Fibroblast of villous mesenchyme (primary cell): ENCODE results near the gene KRT14. TPM values are rescaled to one million over a fixed set of nuclear protein-coding genes. Genes with fewer than 3 reads are reported as not detected.

Source experiments
- DNase-seq: peaks from one replicate; pipeline ENCODE4 v3.0.0-alpha.2; 2010; ENCODE audit warnings: low read depth
- H3K4me3 ChIP-seq: 2 replicates; pipeline ENCODE4 v1.5.1; 2011; ENCODE audit warnings: low read depth, mild to moderate bottlenecking, low read length
- total RNA-seq: library from RNA; depleted of rRNA; stranded (reverse); fragments of >200 nt; gene quantifications from 2 replicates; pipeline ENCODE4 v1.2.3, GENCODE V29; 2012
- TF ChIP-seq, protein P1 (sequence below): IDR thresholded peaks from 2 replicates; pipeline ENCODE4 v1.5.1; 2012; ENCODE audit warnings: low read depth, mild to moderate bottlenecking, low read length; ENCODE audit not compliant: insufficient read depth

The KRT14 gene
- total RNA-seq, 1 donor, result not detected

DNA sequence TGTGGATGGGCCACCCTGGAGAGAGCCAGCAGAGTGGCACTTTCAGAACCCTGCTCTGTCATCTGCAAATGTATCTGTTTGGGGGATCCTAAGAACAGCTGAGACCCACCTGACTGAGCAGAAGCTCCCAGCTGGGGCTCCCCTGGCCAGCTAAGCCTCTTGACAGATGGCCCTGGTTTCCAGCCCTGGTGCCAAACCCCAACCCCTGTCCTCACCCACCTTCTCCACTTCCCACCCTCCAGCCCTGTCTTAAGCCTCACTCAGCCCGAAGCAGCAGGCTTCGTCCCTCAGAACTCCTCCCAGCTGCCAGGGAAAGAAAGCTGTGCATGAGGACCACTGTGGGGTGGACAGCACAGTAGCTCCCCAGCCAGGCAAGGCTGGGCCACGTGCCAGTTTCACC is 11.4 kb downstream of the KRT14 start:
- no peak for DNase-seq
- no peak overlapping the region for H3K4me3 ChIP-seq
- TF ChIP-seq, protein P1, sequence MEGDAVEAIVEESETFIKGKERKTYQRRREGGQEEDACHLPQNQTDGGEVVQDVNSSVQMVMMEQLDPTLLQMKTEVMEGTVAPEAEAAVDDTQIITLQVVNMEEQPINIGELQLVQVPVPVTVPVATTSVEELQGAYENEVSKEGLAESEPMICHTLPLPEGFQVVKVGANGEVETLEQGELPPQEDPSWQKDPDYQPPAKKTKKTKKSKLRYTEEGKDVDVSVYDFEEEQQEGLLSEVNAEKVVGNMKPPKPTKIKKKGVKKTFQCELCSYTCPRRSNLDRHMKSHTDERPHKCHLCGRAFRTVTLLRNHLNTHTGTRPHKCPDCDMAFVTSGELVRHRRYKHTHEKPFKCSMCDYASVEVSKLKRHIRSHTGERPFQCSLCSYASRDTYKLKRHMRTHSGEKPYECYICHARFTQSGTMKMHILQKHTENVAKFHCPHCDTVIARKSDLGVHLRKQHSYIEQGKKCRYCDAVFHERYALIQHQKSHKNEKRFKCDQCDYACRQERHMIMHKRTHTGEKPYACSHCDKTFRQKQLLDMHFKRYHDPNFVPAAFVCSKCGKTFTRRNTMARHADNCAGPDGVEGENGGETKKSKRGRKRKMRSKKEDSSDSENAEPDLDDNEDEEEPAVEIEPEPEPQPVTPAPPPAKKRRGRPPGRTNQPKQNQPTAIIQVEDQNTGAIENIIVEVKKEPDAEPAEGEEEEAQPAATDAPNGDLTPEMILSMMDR, result no peak

DNA sequence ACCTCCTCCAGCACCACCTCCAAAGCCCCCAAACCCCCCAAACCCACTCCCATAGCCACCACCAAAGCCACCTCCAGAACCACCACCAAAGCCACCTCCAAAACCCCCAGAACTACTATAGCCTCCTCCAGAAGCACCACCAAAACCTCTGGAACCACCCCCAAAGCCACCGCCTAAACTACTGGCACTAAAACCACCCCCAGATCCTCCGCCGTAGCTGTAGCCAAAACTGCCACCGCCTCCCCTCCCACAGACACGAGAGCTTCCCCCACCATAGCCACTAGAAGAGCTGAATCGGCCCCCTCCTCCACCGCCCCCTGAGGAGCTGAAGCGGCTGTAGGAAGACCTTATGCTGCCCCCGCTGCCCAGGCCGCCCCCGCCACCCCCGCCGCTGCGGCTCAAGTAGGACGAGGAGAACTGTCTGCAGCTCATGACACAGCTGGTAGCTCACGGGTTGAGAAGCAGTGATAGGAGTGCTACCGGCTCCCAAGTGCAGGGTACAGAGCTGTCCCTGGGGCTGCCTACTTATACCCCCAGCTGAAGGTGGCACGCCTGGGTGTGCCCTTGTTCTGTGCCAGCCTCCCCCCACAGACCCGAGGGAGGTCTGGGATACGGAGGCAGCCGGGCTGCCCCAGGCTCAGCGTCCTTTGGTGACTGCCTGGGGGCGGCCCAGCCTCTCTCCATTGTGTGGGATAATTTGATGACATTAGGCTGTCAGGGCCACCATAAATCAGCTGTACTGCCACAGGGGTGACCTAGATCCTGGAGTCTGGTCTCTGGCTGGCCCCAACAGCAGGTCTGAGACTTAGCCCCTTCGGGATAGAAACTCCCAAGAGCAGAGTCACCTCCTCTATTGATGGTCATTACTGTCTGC is 14.9 kb downstream of the KRT14 start, which contains the start of gene KRT9:
Gene KRT9 (minus strand): TSS at position 499 of the 874 bp plus-strand sequence. CDS start 67 bp downstream, at position 432.
- no peak within 1 kb of the TSS for H3K4me3 ChIP-seq
- TF ChIP-seq, protein P1, result no peak
- no peak for DNase-seq

DNA sequence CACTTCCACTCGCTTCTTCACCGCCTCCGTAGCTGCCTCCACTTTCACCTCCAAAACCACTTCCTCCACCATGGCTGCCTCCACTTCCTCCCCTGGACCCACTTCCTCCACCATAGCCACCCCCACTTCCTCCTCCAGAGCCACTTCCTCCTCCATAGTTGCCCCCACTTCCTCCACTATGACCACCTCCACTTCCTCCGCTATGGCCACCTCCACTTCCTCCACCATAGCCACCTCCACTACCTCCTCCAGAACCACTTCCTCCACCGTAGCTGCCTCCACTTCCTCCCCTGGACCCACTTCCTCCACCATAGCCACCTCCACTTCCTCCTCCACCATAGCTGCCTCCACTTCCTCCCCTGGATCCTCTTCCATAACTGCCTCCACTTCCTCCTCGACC is 19.4 kb downstream of the KRT14 start:
- no peak overlapping the region for H3K4me3 ChIP-seq
- DNase-seq, result no peak
- TF ChIP-seq, protein P1, result no peak

DNA sequence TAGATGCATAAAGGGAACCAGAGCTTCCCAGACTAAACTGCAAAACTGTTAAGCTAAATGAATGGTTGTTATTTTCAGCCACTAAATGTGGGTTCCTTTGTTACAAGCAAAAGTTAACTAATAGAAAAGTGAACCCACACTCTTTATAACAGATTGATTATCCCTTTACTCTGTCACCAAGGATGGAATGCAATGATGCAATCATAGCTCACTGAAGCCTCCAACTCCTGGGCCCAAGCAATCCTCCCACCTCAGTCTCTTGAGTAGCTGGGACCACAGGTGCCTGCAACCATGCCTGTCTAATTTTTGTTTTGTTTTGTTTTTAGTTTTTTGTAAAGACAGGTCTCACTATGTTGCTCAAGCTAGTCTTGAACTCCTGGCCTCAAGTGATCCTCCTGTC is 21.4 kb downstream of the KRT14 start:
- TF ChIP-seq, protein P1, result no peak
- H3K4me3 ChIP-seq, result no peak overlapping the region
- no peak for DNase-seq

DNA sequence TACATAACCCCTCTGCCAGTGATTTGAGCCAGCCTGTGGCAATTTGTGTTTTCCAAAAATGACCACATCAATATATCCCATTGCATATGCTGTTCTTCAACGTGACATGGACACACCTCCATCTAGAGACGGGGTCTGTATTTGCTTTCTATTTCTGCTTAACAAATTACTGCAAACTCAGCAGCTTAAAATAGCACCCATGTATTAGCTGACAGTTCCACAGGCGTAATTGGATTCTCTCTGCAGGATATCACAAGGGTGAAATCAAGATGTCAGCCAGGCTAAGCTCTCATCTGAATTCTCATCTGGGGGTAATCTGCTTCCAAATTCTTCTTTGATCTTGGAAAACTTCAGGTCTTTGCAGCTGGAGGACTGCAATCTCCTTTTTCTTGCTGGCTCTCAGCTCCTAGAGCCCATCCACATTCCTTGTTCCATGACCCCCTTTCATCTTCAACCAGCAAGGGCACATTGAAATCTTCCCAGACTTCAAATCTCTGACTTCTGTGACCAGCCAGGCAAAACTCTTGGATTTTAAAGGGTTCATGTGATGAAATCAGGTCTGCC is 23.0 kb downstream of the KRT14 start:
- TF ChIP-seq, protein P1, result no peak
- no peak overlapping the region for H3K4me3 ChIP-seq
- no peak for DNase-seq

DNA sequence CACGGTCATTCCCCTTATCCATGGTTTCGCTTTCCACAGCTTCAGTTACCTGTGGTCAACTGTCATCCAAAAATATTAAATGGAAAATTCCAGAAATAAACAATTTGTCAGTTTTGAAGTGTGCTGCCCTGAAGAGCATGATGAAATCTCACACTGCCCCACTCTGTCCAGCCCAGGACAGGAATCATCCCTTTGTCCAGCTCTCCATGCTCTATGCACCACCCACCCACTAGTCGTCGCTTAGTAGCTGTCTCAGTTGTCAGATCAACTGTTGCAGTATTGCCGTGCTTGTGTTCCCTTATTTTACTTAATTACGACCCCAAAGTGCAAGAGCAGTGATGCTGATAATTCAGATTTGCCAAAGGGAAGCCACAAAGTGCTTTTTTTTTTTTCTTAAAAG is 25.1 kb downstream of the KRT14 start:
- TF ChIP-seq, protein P1, result no peak
- DNase-seq, result no peak

More for the DNA sequence above, 25.1 kb downstream of the KRT14 start:
- H3K4me3 ChIP-seq, result no peak overlapping the region
